Stimulated activated CD8-positive, alpha-beta memory T cell treated with anti-CD3 and anti-CD28 coated beads, Interleukin-15, amount 100 ng/mL, for 24 hours (primary cell): ENCODE data around the gene FOLR2.

ENCODE experiments used
- DNase-seq: peaks from one replicate; pipeline ENCODE4 v3.0.0-alpha.2; 2020; ENCODE audit warnings: low read depth

Gene FOLR2

DNA sequence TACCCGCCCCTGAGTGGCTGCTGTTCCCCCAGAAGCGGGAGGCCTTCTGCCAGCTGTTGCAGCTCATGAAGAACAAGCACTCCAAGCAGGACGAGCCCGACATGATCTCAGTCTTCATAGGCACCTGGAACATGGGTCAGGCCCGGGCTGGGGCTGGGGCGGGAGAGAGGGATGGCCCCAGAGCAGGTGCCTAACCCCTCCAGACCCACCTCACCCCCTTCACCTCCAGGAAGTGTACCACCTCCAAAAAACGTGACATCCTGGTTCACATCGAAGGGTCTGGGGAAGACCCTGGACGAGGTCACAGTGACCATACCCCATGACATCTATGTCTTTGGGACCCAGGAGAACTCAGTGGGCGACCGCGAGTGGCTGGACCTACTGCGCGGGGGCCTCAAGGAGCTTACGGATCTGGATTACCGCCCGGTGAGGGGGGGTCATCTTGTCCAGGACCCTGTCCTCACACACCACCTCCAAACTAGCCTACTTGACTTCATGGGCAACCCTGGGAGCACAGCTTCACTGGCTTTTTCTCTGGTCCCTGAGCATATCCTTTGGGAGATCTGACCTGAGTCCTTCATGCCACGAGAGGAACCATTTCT lies 14.3 kb downstream of the FOLR2 start:
- DNase-seq = no peak

DNA sequence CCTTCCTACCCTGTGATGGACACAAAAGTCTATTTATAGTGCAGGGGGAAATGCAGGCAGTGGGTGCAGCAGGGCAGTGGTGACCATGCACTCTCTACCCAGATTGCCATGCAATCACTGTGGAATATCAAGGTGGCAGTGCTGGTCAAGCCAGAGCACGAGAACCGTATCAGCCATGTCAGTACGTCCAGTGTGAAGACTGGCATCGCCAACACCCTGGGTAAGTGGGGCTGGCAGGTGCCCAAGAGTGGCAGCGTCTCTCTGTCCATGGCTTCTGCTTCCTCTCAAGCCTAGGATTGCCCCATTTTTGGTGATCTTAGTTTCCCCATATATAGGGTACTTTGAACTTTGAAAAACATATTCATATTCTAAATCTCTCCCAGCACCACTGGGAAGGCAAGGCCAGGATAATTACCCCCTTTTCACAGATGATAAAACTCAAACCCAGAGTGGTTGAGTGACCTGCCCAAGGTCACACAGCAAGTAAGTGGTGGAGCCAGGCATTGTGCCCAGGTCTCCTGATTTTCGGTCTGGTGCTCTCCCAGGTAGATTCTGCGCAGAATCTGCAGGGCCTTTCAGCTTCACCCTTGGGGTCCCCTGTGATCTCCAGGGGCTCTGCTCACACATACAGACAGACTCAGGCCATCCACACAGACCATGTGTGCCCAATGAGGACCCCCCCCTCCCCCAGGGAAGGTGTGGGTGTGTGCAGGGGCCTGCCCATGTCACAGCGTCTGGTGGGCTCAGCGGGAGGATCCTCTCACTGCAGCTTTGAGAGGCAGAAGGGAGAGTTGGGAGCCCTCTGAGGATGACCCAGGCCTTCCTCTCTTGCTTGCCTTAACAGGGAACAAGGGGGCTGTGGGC lies 15.0 kb downstream of the FOLR2 start:
- DNase-seq = no peak

DNA sequence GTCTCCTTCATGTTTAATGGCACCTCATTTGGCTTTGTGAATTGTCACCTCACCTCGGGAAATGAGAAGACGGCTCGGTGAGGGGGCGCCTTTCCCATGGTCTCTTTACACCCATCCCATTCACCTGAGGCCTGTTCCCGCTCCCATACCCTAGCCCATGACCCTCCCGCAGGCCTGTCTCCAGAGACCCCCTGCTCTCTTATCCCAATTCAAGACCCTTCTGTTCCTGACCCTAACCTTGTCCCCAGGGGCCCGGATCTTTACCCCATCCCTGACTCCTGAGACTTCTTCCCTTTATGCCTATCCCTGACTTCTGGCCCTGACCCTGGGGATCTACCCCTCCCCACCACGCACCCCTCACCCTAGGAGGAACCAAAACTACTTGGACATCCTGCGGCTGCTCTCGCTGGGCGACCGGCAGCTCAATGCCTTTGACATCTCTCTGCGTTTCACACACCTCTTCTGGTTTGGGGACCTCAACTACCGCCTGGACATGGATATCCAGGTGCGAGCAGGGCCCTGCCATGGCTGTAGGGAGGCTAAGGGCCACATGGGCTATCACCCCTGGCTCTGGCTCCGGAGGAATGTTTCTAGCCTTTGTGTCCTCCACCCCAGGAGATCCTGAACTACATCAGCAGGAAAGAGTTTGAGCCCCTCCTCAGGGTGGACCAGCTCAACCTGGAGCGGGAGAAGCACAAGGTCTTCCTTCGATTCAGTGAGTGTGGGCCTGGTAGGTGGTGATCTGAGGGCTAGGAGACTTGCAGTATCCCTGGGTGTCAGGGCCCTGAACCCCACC lies 15.9 kb downstream of the FOLR2 start:
- DNase-seq = no peak

DNA sequence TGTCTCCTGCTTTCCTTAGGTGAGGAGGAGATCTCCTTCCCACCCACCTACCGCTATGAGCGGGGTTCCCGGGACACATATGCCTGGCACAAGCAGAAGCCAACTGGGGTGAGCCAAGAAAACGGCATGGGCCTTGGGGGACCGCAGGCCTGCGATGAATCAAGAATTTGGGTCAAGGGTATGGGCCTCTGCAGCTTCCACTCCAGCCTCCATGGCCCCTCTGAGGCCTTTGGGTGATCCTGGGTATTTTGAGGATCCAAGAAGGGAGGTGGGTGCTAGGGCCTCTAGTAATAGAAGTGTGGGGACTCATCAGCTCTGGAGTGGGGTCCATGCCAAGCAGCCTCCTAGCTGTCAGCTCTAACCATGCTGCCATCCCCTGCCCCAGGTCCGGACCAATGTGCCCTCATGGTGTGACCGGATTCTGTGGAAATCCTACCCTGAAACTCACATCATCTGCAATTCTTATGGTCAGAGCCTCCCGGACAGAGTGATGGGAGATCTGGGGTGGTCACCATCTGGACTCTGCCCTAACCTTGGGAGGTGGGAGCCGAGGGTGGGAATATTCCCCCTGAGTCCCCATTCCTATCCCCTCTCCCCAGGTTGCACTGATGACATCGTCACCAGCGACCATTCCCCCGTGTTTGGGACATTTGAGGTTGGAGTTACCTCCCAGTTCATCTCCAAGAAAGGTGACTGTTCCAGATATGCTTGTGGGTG lies 16.6 kb downstream of the FOLR2 start:
- no peak for DNase-seq

DNA sequence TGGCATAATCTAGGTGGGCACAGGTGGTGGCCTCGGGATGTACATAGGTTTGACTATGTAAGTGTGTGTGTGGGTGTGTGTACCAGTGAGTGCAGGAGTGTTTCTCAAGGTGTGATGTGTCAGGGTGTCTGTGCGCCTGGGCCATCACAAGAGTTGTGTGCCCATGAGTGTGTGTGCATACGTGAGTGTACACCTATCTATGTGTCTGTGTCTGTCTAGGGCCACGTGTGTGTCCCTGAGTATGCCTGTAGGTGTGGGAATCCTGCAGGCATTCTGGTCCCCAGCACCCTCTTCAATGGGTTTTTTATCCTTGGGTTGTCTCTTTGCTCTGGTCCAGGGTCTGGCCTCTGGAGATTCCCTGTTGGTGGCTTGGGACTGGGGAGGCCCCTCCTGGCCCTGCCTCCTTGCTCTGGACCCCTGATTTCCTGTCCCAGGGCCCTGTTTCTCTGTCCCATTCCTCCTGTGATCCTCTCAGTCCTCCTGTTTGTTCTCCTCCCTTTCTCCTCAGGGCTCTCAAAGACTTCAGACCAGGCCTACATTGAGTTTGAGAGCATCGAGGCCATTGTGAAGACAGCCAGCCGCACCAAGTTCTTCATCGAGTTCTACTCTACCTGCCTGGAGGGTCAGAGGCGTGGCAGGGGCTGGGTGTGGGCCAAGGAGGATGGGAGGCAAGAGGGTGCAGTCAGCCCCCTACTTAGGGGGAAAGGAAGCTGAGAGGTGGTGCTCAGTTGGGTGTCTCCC lies 17.3 kb downstream of the FOLR2 start:
- DNase-seq = no peak

DNA sequence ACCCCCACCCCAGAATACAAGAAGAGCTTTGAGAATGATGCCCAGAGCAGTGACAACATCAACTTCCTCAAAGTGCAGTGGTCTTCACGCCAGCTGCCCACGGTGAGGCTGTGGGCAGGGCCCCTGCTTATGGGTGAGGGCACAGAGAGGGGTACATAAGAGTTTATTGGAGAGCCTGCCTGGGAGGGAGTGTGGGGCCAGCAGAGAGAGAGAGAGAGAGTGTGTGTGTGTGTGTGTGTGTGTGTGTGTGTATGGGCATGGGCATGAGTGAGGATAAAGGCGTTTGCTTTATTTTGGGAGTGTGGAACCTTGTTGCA lies 17.9 kb downstream of the FOLR2 start:
- no peak for DNase-seq

DNA sequence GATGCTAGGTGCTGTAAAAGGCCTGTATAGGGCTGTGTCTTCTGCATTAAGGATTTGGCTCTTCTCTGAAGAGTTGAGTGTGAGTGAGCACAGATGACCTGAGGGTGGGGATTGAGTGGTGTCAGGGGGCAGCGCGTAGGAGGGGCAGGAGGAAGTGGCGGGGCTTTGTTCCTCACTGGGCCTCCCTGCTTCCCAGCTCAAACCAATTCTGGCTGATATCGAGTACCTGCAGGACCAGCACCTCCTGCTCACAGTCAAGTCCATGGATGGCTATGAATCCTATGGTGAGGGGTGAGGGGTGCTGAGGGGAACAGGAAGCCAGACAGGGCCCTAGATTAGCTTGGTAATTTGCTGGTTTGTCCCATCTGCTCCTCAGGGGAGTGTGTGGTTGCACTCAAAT lies 18.3 kb downstream of the FOLR2 start:
- no peak for DNase-seq

DNA sequence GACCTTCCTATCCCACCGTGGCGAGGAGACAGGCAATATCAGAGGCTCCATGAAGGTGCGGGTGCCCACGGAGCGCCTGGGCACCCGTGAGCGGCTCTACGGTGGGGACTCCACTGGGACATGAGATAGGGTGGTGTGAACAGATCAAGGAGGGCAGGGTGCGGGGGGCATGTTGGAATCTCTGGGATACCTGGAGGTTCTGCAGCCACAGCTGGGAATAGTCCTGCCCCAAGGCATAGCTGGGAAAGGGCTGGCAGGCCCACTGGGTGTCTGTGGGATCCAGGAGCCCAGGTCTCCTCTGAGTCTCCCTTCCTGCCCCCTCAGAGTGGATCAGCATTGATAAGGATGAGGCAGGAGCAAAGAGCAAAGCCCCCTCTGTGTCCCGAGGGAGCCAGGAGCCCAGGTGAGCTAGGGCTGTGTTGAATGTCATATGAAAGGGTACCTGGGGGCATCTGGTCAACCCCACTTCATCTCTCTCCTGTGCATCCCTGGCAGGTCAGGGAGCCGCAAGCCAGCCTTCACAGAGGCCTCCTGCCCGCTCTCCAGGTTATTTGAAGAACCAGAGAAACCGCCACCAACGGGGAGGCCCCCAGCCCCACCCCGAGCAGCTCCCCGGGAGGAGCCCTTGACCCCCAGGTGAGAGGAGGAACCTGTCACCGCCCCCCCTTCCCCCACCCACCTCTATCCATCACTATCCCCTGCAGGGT lies 18.9 kb downstream of the FOLR2 start:
- no peak for DNase-seq

DNA sequence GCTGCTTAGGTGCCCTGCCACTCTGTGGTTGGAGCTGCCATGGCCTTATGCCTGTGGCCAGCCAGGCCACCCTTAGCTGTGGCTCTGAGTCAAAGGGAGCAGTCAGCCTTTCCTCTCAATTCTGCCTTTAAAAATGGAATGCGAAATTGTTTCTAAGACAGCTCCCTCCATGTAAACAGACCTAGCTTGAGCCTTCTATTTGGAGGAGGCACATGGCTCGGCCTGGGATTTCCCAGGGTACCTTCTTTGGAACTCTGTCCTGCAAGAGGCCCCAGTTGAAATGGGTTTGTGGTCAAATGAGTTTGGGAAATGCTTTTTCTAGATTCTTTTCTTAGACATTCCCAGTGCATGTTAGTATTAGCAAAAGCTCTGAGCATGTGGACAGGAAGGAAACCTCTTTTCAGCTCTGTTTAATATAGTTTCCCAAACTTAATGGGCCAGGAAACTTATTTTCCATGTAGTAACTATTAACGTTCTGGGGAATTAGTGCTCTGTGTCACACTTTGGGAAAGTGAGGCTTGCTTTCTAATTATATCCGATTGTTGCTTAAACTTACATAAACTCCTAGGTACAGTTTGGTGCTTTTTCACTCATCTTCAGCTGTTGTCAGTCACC lies 19.6 kb downstream of the FOLR2 start:
- DNase-seq = no peak

DNA sequence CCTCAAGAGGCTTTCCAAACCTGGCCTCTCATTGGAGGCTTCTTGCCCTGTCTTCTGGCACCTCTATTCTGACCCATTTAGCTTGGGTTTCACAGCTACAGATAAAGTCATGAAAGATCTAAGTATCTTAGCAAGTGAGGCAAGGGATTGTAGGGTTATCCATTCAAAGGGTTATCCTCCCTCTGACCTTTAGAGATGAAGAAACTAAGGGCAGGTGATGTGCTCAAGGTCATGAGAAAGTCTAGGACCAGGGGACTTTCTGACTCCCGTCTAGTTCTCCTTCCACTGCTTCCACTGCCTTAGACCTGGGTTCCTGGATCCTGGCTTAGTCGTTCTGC lies 20.1 kb downstream of the FOLR2 start:
- DNase-seq = no peak

DNA sequence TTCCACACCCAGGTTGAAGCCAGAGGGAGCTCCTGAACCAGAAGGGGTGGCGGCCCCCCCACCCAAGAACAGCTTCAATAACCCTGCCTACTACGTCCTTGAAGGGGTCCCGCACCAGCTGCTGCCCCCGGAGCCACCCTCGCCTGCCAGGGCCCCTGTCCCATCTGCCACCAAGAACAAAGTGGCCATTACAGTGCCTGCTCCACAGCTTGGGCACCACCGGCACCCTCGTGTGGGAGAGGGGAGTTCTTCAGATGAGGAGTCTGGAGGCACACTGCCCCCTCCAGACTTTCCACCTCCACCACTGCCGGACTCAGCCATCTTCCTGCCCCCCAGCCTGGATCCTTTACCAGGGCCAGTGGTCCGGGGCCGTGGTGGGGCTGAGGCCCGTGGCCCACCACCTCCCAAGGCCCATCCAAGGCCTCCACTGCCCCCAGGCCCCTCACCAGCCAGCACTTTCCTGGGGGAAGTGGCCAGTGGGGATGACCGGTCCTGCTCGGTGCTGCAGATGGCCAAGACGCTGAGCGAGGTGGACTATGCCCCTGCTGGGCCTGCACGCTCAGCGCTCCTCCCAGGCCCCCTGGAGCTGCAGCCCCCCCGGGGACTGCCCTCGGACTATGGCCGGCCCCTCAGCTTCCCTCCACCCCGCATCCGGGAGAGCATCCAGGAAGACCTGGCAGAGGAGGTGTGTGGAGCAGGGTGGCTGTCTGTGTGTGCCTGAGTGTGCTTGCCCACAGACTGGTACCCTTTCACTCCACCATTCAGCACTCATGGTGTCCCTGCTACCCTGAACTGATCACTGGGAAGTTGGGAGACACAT lies 20.7 kb downstream of the FOLR2 start:
- DNase-seq = no peak

DNA sequence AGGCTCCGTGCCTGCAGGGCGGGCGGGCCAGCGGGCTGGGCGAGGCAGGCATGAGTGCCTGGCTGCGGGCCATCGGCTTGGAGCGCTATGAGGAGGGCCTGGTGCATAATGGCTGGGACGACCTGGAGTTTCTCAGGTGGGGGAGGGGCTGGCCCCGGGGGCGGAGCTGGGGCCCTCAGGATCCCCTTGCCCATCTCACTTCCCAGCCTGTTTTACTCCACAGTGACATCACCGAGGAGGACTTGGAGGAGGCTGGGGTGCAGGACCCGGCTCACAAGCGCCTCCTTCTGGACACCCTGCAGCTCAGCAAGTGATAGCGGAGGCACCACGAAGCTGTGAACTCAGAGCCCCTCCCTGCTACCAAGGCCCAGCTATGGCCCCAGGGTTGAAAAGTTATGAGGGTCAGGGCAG lies 21.5 kb downstream of the FOLR2 start:
- no peak for DNase-seq

DNA sequence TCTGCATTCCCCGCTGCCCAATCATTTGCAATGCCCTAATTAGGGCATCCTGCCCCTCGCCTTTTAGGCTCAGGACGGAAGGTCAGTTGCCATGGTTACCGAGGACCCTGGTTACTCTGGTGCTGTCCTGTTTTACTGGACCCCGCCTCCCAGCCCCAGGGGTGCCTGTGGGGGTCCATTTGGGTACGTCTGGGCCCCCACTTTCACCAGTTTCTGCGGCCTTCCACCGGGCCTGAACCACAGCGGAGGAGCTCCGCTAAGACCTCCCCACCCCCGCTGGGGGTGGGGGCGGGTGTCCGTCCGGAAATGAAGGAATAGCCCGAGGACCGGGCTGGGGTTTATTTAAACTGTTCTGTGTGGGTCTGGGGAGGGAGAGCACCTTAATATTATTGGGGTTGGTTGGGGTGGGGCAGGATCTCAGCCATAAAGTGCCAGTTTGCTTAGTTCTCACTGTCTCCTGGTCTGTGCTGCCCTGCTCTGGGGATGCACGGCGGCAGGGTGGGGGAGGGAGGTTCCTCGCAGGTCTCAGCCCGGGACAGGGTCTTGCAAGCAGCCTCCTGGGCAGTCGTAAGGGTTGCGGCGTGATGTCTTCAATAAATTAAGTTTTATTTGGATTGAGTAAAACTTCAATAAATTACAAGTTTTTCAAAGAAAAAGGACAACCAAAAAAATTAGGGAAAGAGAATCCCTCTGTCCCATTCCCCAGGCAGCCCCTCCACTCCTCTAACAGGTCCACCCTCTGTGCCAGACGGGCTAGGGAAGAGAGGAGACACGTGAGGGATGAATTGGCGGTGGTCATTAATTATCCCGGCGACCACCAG lies 22.1 kb downstream of the FOLR2 start:
- no peak for DNase-seq

DNA sequence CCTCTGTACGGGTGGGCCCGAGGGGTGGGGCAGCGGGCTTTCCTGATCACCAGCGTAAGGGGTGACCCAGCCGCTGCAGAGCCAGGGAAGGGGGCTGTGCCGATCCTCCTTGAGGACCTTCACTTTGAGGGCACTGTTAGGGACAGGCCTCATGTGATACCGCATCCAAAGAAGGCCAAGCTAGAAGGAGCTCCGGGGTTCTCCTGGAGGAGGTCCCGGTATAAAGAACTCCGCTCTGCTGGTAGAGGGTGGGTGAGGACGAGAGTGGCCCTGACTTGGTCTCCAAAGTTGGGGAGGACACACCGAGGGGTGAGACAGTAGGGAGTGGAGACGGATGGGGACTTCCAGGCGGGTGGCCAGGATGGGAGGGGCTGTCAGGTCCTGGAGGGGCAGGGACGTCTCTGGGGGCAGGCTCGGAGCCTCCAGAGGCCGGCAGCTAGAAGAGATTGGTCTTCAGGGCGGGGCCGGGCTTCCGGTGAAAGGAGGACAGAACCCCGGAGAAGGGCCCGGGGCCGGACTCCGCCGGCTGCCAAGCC lies 22.8 kb downstream of the FOLR2 start:
- DNase-seq = no peak

DNA sequence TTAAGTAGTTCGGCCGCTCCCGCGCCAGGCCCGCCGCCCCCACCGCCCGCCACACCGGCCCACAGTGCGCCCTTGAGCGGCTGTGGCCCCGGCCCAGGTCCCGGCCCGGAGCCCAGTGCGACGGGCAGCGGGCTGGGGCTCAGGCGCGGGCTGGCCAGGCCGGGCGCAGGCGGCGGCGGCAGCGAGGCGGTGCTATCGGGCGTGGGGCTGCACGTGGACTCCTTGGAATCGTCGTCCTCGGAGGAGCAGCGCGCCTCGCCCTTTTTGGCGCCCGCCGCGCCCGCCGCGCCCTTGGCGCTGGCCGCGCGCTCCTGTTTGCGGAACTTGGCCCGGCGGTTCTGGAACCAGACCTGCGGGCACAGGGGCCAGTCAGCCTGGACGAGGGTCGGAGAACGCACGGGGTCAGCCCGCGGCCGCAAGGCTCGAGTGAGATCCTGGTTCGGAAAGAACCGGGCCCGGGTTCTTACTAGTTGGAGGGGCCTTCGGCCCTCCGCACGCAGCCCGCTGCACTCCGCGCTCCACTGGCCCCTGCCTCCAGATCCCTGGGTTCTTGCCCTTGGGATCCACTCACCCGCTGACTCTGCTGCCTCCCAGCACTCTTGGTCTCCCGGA lies 23.4 kb downstream of the FOLR2 start:
- DNase-seq = no peak

DNA sequence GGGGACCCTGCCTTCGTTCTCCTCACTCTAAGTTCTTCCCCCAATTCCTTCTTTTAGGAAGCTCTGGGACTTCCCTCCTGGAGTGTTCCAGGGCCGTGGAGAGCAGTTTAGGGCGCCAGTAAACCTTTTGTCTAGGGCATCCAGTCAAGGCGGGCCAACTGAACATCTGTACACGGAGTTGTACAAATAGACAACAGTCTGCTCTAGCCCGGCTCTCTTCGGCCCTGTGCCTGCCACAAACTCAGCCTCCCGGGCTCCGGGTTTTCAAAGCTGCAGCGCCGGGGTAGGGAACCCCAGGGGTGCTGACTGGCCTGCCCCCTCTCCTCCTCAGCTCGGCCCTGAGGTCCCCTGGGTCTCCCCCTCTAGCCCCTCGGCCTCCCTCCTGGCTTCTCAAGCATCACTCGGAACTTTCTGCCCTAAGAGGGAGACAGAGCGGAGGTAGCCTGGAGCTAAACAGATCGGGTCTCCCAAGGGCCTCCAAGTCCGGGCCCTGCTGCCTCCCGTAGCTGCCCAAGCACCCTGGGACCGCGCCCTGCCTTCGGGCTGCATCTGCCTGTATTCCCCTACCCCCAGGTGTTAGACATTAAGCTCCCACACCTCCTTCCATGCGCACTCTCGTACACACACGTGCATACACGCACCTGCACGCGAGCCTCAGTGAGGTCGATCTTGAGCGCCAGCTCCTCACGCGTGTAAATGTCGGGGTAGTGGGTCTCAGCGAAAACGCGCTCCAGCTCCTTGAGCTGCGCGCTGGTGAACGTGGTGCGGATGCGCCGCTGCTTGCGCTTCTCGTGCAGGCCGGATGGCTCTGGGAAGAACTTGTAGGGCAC lies 24.1 kb downstream of the FOLR2 start:
- DNase-seq = no peak

DNA sequence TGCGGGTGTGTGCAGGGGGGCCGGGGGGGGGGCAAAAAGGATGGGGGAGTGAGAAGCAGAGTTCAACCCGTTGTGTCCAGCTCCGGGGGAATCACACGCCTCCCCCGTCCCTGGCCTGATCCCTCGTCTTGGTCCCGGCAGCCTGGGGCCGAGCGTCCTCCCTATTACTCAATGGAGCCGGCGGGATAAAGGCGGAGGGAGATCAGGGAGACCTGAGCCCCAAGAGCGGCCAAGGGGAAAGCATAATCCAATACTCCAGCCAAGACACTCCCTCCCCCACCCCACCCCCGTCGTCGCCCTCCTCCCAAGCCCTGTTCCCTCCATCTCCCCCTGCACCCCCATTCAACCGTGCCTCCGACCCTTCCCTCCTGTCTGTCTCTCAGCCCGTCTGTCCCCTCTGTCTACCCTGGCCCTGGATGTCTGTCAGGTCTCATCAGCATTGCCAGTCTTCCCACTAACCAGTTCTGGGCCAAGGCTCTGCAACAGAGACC lies 24.7 kb downstream of the FOLR2 start:
- no peak for DNase-seq
